ENCODE data around the gene SPACA7.

- TF ChIP-seq CTCF (IDR thresholded peaks at IDR 0.05) (no peak), POLR2A (IDR thresholded peaks at IDR 0.05) (no peak), POLR2AphosphoS5 (IDR thresholded peaks at IDR 0.05) (no peak), EP300 (IDR thresholded peaks at IDR 0.05; ENCODE audit: low read depth) (no peak)
These were observed 91.1 kb downstream of the SPACA7 start for GRCh38 chr13:112467236-112467635.
